Mesenteric fat pad (tissue), 1 donor: Measurements from ENCODE around the gene DCAF10. TPM values are rescaled to one million over a fixed set of nuclear protein-coding genes. Genes with fewer than 3 reads are reported as not detected.
"Not testable (repeated sequence)": the region's sequence is repeated elsewhere in the genome, so short reads cannot be mapped to it uniquely, and the experiment has no call there.

ENCODE experiments used
- DNase-seq: peaks from one replicate; pipeline ENCODE4 v3.0.0-alpha.2; 2020; ENCODE audit warnings: low spot score
- total RNA-seq: library from RNA; stranded (reverse); fragmentation: NEBNext Ultra II Directional; extraction: Animal tissue kit (Norgen Biotek cat#: 25700); gene quantifications from one replicate; pipeline ENCODE4 v1.2.1, GENCODE V29; 2021
- donor health status: DM: yes; HTN: yes; CAD: no.

The DCAF10 gene
- total RNA-seq, 1 donor from 2014 or later, result 32.3 TPM

DNA sequence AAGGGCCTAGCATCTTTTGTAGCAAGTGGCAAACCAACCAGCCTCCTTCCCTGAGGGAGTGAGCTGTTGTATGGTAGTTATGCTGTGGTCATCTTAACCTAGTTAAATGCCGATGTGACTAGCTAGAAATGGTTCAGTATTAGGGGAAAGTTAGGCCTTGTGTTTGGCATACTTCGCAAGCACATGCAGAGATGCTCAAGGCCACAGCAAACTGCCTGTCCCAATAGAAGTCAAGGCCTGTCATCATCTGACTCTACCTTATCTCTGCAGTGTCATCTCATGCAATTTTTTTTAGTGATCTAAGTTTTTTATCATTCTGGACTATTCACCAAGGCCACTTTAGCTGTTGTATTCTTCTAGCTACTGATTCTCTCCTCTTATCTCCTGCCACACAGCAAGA, 10.5 kb upstream of the DCAF10 start:
- DNase-seq, result no peak

DNA sequence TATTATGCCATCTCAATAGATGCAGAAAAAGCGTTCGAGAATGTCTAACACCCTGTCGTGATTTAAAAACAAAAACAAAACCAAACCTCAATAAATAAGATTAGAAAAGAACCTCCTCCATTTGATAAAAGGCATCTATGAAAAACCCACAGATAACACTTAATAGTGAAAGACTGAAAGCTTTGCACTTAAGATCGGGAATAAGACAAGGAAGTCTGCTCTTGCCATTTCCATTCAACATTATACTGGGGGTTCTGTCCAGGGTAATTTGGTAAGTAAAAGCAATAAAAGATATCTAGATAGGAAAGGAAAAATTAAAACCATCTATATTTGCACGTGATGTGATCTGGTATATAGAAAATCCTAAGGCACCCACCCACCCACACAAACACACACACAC, 8.5 kb upstream of the DCAF10 start:
- DNase-seq, result no peak

DNA sequence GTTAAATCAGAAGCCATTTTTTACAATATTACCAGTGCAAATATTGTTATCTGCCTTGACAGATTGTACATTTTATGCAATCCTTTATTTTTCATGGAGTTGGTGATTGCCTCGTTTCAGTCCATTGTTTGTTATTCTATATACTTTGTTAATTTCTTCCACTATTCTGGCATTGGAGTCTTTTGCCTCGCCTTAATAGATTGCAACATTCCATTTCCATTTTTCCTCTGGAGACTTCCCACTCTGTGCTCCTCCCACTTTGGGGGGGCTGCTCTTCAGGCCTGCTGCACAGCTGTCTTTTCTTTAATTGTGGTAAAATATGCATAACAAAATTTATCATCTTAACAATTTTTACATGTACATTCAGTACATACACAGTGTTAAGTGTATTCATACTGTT, 4.4 kb upstream of the DCAF10 start:
- no peak for DNase-seq

DNA sequence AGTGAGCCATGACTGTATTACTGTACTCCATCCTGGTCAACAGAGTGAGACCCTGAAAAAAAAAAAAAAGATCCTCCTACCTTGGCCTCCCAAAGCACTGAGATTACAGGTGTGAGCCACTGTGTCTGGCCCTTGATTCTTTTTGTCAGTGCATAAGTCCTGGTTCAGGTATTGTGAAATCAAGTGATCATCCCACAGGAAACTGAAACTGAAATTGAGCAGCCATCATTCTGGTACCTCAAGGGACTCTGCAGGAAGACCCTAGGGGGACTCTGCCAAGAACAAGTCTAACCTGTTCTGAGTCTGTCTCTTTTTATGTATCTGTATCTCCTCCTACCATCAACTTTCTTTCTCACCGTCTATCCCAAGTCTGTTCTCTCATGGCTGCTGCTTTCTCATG, 1.9 kb upstream of the DCAF10 start:
- no peak for DNase-seq

DNA sequence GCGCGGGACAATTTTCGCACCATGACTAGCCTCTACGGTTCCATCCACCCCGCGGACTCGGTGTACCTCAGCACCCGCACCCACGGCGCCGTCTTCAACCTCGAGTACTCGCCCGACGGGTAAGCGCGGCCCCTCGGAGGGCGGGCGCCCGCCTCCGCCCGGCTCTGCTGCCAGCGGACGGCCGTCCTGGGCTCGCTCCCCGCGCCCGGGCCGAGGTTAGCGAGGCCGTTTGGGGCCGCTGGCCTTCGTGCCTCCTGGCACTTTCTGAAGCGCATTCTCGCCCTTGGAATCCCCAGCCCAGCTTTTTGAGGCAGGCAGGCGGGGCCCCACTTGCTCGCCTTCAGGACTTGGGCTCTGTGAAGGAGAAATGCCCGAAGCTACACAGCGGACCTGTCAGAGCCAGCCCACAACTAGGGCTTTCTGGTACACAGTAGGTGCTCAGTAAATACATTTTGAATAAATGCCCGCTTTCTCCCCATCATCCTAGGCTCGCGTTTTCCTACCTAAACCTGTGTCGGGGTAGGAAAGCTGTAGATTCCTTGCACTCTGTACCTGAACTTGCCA, 772 bp downstream of the DCAF10 start:
- DNase-seq, result no peak

DNA sequence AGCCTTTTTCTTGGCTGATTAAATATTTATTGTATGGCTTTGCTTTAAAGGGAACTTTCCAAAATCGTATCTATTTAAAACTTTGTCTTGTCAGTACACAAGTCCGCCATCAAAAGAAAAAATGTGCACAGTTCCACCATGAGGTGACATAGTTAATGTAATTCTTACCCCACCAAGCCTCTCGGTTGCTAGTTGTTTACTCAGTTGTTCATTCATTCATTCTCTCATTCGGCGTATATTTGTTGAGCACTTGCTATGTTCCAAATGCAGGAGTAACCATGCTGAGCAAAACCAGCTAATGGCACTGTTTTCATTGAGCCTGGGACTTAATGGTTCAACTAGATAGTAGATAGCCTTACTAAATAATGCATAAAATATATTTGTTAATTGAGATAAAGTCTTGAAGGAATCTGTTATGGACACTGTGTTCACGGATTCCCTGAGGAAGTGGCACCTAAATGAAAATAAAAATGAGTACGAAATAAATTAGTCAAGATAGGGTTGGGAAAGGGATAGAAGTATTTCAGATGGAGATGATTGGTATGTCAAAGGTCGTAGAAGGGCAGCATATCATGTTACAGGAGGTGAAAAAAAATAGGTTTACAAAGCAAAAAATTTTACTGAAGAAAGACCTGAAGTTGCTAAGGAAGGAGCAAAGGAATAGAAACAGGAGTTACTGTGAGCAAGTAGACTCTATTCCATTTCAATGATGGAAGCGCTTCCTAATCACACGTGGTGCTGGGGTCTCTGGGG, 1.5 kb downstream of the DCAF10 start:
- no peak for DNase-seq

DNA sequence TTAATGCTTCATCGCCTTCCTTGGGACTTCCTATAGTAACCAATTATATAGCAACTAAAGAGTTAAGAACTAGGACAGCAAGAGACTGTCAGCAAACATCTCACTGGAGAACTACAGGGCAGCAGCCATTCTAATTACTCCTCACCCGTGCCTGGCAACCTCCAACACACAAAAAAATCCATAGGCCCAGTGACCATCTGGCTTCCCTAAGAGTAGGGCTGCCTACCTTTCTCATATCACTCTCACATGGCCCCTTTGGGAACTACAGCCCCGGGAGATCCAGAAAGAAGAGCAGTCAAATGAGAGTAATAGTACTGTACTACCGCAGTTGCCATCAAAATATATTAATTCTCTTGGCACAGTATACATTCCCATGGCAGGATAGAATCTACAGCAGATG, 5.7 kb downstream of the DCAF10 start:
- no peak for DNase-seq

DNA sequence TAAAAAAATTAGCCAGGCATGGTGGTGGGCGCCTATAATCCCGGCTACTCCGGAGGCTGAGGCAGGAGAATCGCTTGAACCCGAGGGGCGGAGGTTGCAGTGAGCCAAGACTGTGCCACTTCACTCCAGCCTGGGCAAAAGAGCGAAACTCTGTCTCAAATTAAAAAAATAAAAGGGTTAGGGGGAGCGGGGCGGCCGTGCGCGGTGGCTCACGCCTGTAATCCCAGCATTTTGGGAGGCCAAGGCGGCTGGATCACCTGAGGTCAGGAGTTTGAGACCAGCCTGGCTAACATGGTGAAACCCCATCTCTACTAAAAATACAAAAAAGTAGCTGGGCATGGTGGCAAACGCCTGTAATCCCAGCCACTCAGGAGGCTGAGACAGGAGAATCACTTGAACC, 9.1 kb downstream of the DCAF10 start:
- DNase-seq, result not testable (repeated sequence)

DNA sequence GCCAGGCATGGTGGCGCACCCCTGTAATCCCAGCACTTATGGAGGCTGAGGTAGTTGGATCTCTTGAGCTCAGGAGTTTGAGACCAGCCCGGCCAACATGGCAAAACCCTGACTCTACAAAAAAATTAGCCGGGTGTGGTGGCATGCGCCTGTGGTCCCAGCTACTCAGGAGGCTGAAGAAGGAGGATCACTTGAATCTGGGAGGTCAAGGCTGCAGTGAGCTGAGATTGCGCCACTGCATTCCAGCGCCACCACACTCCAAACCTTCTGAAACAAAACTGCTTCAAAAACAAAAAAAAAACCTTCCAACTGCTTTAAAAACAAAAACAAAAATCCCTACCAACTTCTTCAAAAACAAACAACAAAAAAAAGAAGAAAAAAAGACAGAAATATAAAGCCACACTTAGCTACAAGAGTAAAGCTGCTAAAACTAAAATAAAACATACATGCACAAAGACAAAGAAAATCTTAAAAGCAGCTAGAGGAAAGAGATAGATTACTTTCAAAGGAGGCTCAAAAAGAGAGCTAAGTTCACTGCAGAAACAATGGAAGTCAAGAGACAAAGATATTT, 11.4 kb downstream of the DCAF10 start:
- no peak for DNase-seq

DNA sequence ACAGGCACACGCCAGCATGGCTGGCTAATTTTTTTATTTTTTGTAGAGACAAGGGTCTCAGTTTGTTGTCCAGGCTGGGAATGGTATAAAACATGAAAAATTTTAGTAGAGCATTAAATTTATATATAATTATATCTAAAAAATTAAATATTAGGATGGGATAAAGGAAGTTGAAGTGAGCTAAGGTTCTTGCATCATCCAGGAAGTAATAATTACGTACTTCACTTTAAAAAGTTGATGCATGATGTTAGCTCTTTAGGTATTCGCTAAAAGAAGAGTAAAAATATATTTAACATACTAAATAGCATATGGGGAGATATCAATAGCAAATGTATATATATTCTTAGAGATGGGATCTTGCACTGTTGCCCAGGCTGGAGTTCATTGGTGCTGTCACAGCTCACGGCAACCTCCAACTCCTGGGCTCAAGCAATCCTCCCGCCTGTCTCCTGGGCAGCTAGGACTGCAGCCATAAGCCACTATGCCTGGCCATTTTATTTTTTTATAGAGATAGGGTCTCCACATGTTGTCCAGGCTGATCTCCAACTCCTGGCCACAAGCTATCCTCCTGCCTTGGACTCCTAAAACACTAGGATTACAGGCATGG, 12.3 kb downstream of the DCAF10 start:
- DNase-seq, result no peak

DNA sequence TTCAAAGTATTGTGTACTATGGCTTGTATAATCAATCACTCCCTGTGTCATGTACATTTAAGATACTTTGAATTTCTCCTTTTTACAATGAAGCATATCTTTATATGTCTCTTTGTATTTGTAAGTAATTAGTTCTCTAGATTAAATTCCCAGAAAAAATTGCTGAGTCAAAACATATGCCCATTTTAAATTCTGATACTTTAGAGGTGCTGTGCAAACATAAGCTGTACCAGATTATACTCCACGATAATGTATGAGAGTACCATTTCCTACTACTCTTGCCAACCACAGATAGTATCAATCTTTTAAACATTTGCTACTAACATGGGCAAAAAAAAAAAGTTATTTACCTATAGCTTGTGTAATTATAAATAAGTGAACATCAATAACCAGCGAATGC, 18.3 kb downstream of the DCAF10 start:
- no peak for DNase-seq

DNA sequence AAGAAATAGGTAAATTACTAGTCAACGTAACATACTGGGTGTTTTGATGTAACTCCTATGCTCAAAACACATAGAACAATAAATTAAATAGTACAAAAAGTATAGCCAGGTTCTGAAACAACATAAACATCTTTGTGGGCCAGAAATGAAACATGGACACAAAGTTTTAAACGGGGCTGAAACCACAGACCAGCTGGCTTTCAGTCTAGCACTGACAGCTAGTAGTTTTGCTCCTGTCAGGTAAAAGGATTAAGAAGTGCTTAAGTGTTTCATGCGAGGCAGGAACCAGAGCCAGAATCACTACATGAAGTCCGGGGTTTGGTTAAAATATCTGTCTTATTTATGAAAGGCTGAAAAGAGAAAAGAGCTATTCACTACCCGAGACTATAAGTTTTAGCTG, 19.5 kb downstream of the DCAF10 start:
- no peak for DNase-seq

DNA sequence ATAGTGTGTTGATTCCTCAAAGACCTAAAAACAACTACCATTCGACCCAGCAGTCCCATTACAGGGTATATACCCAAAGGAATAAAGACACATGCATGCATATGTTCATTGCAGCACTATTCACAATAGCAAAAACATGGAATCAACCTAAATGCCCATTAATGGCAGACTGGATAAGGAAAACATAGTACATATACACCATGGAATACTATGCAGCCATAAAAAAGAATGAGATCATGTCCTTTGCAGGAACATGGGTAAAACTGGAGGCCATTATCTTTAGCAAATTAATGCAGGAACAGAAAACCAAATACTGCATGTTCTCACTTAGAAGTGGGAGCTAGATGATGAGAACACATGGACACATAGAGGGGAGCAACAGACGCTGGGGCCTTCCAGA, 24.6 kb downstream of the DCAF10 start:
- not testable (repeated sequence) for DNase-seq

DNA sequence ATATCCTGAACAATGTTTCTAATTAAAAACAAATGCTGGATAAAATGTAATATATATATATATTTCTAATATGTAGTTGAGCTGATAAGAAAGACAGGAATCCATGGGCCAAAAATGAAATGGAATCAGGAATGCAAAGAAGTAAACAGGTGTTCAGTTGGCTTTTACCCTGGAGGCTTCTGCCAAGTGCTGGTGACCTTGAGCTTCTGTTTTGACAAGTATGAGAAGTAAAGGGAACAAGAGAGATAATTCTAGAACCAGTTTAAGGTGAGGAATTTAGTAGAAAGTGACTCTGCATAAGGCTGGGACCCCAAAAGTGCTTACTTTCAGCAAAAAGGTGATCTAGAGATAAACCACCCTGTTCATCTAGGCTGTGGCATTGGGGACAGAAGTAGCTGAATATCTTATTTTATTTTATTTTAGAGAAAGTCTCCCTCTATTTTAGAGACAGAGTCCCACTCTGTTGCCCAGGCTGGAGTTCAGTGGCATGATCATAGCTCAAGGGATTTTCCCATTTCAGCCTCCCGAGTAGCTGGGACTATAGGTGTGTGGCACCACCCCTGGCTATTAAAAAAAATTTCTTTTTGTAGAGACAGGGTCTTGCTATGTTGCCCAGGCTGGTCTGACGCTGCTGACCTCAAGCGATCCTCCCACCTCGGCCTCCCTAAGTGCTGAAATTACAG, 27.0 kb downstream of the DCAF10 start:
- DNase-seq, result no peak

DNA sequence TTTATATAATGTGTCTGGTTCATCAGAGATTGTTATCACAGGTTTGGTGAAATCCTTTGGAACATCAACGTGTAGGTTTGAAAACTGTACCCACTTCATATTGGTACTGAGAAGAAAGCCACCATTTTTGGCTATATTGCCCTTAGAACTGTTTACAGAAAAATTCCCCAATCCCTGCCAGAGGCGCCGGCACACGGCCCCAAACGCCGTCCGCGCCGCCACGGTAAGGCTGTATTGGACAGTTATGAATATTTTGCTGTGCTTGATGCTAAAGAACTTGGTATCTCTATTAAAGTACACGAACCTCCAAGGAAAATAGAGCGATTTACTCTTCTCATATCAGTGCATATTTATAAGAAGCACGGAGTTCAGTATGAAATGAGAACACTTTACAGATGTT, 35.2 kb downstream of the DCAF10 start:
- no peak for DNase-seq

DNA sequence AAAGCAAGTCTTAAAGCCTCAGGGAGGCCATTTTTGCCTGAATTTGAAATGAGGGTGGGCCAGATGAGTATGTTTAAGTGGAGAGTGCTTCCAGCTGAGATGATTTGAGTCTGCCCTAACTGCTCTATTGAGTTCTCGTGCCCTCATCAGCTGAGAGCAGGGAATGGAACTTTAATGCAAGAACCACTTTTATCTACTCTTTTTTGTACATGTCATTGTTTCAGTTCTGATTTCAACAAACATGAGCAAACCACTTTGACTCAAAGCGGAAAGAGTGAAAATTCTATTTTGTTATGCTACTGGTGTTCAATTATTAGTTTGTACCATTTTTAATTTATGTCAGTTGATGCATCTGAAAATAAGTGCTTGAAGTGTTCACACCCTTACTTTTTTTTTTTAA, 35.8 kb downstream of the DCAF10 start:
- DNase-seq, result no peak

DNA sequence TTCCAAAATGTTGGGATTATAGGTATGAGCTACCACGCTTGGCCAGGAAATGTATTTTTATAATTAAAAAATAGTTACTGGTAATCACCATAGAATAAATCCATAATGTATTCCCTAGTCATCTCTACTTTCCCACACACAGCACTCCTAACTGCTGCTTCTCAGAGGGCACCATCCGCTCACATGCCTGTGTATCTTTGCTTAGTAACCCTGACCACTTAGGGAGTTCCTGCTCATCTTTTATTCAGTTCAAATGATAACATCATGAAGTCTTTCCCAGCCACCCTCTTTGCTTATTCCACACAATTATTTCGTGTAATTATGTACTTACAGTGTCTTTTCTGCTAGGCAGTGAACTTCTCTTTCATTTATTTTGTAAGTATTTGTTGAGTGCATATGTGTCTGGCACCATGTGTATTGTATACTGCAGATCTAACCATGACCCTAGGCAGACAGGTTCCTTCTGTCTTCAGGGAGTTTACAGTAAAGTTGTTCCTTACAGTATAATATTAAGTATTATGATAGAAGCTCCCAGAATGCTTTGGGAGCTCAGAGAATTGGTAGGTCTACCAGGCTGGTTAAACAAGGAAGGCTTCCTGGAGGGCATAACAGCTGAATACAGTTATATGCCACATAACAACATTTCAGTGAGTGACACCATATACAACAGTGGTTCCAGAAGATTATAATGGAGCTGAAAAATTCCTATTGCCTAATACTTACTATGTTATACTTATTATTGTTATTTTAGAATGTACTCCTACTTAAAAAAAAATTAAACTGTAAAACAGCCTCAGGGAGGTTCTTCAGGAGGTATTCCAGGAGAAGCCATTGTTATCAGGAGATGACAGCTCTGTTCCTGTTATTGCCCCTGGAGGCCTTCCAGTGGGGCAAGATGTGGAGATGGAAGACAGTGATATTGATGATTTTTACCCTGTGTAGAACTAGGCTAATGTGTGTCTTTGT, 39.2 kb downstream of the DCAF10 start:
- no peak for DNase-seq

DNA sequence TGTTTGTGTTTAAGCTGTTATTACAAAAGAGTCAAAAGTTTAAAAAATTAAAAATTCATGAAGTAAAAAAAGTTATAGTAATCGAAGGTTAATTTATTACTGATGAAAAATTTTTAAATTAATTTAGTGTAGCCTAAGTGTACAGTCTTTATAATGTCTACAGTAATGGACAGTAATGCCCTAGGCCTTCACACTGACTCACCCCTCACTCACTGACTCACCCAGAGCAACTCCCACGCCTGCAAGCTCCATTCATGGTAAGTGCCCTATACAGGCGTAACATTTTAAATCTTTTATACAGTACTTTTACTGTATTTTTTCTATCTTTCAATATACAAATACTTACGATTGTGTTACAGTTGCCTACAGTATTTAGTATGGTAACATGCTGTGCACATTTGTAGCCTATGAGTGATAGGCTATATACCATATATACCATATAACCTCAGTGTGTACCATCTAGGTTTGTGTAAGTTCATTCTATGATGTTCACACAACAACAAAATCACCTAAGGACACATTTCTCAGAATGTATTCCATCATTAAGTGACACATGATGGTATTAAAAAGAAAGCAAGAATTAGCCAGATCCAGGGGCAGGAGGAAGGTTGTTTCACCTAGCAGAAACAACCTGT, 40.1 kb downstream of the DCAF10 start:
- DNase-seq, result no peak

DNA sequence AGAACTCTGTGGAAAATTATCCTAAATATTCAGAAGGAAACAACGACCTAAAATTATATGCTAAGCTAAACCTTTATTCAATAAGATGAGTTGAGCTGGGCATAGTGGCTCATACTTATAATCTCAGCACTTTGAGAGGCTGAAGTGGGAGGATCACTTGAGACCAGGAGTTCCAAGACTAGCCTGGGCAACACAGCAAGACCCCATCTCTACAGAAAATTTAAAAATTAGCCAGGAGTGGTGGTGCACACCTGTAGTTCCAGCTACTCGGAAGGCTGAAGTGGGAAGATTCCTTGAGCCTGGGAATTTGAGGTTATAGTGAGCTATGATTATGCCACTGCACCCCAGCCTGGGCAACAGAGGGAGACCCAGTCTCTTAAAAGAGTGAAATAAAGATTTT, 51.6 kb downstream of the DCAF10 start:
- no peak for DNase-seq

DNA sequence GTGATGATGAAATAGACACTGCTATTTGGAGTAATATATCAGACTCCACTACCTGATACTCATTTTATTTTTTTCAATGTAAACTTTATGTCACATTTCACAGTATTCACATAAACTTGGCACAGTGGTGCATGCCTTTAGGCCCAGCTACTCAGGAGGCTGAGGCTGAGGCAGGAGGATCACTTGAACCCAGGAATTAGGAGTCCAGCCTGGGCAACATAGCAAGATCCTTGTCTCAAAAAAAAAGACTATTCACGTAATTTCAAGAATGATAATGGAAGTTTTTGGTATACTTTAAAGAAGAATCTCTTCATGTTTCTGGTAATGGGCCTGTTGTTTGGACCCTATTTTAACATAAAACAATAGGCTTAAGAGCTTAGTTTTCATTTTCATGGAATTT, 56.0 kb downstream of the DCAF10 start:
- no peak for DNase-seq
